HUES6 (cell line): Measurements from ENCODE around the gene GJD4.
A peak's percentile ranks its signal among the peaks of the same experiment; 100 is the strongest.

Source experiments
- H3K27ac ChIP-seq: 2 replicates; pipeline ENCODE4 v1.7.0; 2013; ENCODE audit warnings: low read depth, mild to moderate bottlenecking, low read length, inconsistent platforms
- H3K27me3 ChIP-seq: 2 replicates; pipeline ENCODE4 v1.6.1; 2013; ENCODE audit warnings: low read length; ENCODE audit not compliant: control insufficient read depth, insufficient read depth
- H3K36me3 ChIP-seq: 2 replicates; pipeline ENCODE4 v1.6.1; 2013; ENCODE audit warnings: low read length; ENCODE audit not compliant: control insufficient read depth, insufficient read depth
- H3K4me1 ChIP-seq: 2 replicates; pipeline ENCODE4 v1.6.1; 2013; ENCODE audit warnings: low read length; ENCODE audit not compliant: control insufficient read depth, insufficient read depth
- H3K4me3 ChIP-seq: 2 replicates; pipeline ENCODE4 v1.5.1; 2013; ENCODE audit warnings: low read depth, low read length
- H3K9ac ChIP-seq: one replicate; pipeline ENCODE4 v1.6.1; 2013; ENCODE audit warnings: mild to moderate bottlenecking, low read length
- H3K9me3 ChIP-seq: 2 replicates; pipeline ENCODE4 v1.6.1; 2013; ENCODE audit warnings: low read depth, low read length; ENCODE audit not compliant: control insufficient read depth, insufficient read depth

The GJD4 gene

GRCh38 chr10:35579116-35579515 lies 26.0 kb upstream of the GJD4 start:
- H3K9ac ChIP-seq = no peak overlapping the region
- H3K4me1 ChIP-seq = 0 out of 2 replicates have a peak, but pooled peaks cover 4% of the 10 kb centered on the region
- no peaks in the 10 kb centered on the region for H3K36me3 ChIP-seq
- peaks cover 4% of the 10 kb centered on the region; the same call in 1 of the 2 replicates for H3K9me3 ChIP-seq
- H3K4me3 ChIP-seq = no peak overlapping the region
- H3K27ac ChIP-seq = no peak overlapping the region
- no peaks in the 10 kb centered on the region; the same call in 1 of the 2 replicates for H3K27me3 ChIP-seq

- Histone ChIP-seq H3K4me1 (no peaks in the 10 kb centered on the region), H3K9ac (no peak overlapping the region), H3K27me3 (no peaks in the 10 kb centered on the region; the same call in 1 of the 2 replicates), H3K4me3 (no peak overlapping the region), H3K36me3 (no peaks in the 10 kb centered on the region), H3K9me3 (peaks cover 4% of the 10 kb centered on the region; the same call in 1 of the 2 replicates), H3K27ac (no peak overlapping the region)
Observed at GRCh38 chr10:35579726-35580422, 25.3 kb upstream of the GJD4 start.

- no peaks in the 10 kb centered on the region; the same call in 1 of the 2 replicates for H3K27me3 ChIP-seq
- H3K4me3 ChIP-seq = no peak overlapping the region
- H3K36me3 ChIP-seq = no peaks in the 10 kb centered on the region
- no peak overlapping the region for H3K27ac ChIP-seq
- peaks cover 4% of the 10 kb centered on the region; the same call in 1 of the 2 replicates for H3K9me3 ChIP-seq
- no peaks in the 10 kb centered on the region for H3K4me1 ChIP-seq
- H3K9ac ChIP-seq = no peak overlapping the region
Observed at GRCh38 chr10:35580423-35580770, 24.7 kb upstream of the GJD4 start.

- H3K27ac ChIP-seq = no peak overlapping the region
Observed at GRCh38 chr10:35581655-35582054, 23.5 kb upstream of the GJD4 start.

GRCh38 chr10:35584946-35585345 lies 20.2 kb upstream of the GJD4 start:
- H3K9me3 ChIP-seq = no peaks in the 10 kb centered on the region
- no peak overlapping the region for H3K27ac ChIP-seq
- no peaks in the 10 kb centered on the region for H3K4me1 ChIP-seq
- no peak overlapping the region for H3K4me3 ChIP-seq
- no peaks in the 10 kb centered on the region for H3K36me3 ChIP-seq
- H3K9ac ChIP-seq = no peak overlapping the region
- no peaks in the 10 kb centered on the region; the same call in 1 of the 2 replicates for H3K27me3 ChIP-seq

More at GRCh38 chr10:35581655-35582054, 23.5 kb upstream of the GJD4 start:
- Histone ChIP-seq H3K4me1 (no peaks in the 10 kb centered on the region), H3K36me3 (no peaks in the 10 kb centered on the region), H3K9me3 (peaks cover 4% of the 10 kb centered on the region; the same call in 1 of the 2 replicates), H3K4me3 (no peak overlapping the region), H3K27me3 (no peaks in the 10 kb centered on the region; the same call in 1 of the 2 replicates), H3K9ac (no peak overlapping the region)

GRCh38 chr10:35585356-35585755 lies 19.8 kb upstream of the GJD4 start:
- no peak overlapping the region for H3K27ac ChIP-seq
- no peak overlapping the region for H3K4me3 ChIP-seq
- no peaks in the 10 kb centered on the region for H3K36me3 ChIP-seq
- peaks cover 2% of the 10 kb centered on the region; the same call in 1 of the 2 replicates for H3K9me3 ChIP-seq
- no peak overlapping the region for H3K9ac ChIP-seq
- no peaks in the 10 kb centered on the region; the same call in 1 of the 2 replicates for H3K27me3 ChIP-seq
- no peaks in the 10 kb centered on the region for H3K4me1 ChIP-seq

GRCh38 chr10:35585903-35586535 lies 19.1 kb upstream of the GJD4 start:
- peaks cover 8% of the 10 kb centered on the region; the same call in 1 of the 2 replicates for H3K9me3 ChIP-seq
- H3K4me1 ChIP-seq = no peaks in the 10 kb centered on the region
- no peak overlapping the region for H3K27ac ChIP-seq
- no peak overlapping the region for H3K9ac ChIP-seq
- H3K4me3 ChIP-seq = no peak overlapping the region
- no peaks in the 10 kb centered on the region for H3K36me3 ChIP-seq
- H3K27me3 ChIP-seq = no peaks in the 10 kb centered on the region

GRCh38 chr10:35588836-35589235 lies 16.3 kb upstream of the GJD4 start:
- H3K9me3 ChIP-seq = peaks cover 18% of the 10 kb centered on the region; the same call in 1 of the 2 replicates
- H3K27me3 ChIP-seq = no peaks in the 10 kb centered on the region
- no peaks in the 10 kb centered on the region for H3K36me3 ChIP-seq
- H3K27ac ChIP-seq = no peak overlapping the region
- no peak overlapping the region for H3K9ac ChIP-seq
- H3K4me1 ChIP-seq = peaks cover 9% of the 10 kb centered on the region; the same call in 1 of the 2 replicates
- no peak overlapping the region for H3K4me3 ChIP-seq

GRCh38 chr10:35592441-35592840 lies 12.7 kb upstream of the GJD4 start:
- Histone ChIP-seq H3K9me3 (peaks cover 18% of the 10 kb centered on the region; the same call in 1 of the 2 replicates), H3K27me3 (no peaks in the 10 kb centered on the region), H3K36me3 (no peaks in the 10 kb centered on the region), H3K4me3 (no peak overlapping the region), H3K27ac (no peak overlapping the region), H3K9ac (no peak overlapping the region), H3K4me1 (peaks cover 23% of the 10 kb centered on the region)

GRCh38 chr10:35594115-35595079 lies 10.7 kb upstream of the GJD4 start:
- no peak overlapping the region for H3K4me3 ChIP-seq
- H3K27ac ChIP-seq = peak overlapping the region; percentile 63; the same call in 1 of the 2 replicates
- H3K9me3 ChIP-seq = peaks cover 18% of the 10 kb centered on the region; the same call in 1 of the 2 replicates
- no peaks in the 10 kb centered on the region for H3K27me3 ChIP-seq
- H3K36me3 ChIP-seq = no peaks in the 10 kb centered on the region
- no peak overlapping the region for H3K9ac ChIP-seq
- peaks cover 23% of the 10 kb centered on the region for H3K4me1 ChIP-seq
